ENCODE results near the gene FBXO11.

The FBXO11 gene

DNA sequence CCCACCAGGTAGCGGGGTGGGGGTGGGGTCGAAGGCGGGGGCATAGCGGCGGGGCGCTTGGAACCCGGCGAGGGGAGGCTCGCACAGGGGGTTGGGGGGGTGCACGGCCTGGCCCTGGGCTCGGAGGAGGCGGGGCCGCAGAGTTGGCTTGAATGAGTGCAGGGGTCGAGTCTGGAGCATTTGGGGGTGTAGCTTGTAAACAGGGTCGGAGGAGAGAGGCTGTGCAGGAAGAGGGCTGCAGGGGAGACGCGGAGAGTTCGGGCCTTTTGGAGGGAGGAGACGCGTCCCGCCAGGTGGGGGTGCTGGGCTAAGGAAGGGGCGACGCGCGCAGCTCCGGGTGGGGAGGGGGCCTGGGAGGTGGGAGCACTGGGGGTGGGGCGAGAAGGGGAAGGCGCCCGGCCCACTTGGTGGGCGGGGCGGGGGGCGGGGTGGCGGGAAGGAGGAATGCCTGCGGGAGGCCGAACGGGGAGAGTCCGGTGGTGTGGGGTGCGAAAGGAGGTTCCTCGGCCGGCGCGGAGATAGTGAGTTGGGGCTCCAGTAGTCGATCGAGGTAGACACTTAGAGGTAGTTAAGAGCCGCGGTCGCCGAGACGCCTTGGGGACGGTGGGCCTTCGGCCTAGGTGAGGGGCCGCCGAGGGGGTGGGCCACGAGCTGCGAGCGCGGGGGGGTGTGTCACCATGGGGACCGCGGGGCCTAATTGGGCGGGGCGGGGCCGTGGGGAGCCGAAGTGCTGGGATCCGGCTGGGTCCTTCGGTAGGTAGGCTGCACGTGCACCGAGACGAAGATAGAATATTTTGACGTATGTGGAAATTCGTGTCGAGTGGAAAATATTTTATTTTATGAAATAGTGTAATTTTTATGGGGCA is 122.6 kb downstream of the FBXO11 start:
- DNase-seq (ENCODE audit: low read depth in 2 of 2) = peak; percentile 50 to 52

DNA sequence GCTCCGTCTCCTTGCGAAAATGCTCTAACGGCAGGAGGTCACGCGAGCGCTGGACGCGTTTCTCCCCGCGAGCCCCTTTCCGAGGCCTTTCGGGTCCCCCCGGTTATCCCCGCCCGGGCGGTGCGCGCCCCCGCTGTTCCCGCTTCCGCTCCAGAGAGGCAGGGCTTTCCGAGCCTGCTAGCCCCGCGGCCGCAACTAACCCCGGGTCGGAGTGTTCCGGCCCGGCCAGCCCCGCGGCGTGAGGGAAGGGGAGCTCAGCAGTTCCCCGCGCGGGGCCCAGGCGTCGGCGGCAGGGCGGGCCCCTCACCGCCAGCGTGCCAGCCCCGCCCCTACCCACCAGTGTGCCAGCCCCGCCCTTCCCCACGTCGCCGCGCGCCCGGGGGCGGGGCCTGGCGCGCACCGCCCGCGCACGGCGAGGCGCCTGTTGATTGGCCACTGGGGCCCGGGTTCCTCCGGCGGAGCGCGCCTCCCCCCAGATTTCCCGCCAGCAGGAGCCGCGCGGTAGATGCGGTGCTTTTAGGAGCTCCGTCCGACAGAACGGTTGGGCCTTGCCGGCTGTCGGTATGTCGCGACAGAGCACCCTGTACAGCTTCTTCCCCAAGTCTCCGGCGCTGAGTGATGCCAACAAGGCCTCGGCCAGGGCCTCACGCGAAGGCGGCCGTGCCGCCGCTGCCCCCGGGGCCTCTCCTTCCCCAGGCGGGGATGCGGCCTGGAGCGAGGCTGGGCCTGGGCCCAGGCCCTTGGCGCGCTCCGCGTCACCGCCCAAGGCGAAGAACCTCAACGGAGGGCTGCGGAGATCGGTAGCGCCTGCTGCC is 123.4 kb downstream of the FBXO11 start, which contains the start of gene MSH6:
Gene MSH6 (plus strand): TSS at position 475 of the 815 bp plus-strand sequence. CDS start 89 bp downstream, at position 564.
- DNase-seq (ENCODE audit: low read depth in 2 of 2) = peak; percentile 72 to 82

DNA sequence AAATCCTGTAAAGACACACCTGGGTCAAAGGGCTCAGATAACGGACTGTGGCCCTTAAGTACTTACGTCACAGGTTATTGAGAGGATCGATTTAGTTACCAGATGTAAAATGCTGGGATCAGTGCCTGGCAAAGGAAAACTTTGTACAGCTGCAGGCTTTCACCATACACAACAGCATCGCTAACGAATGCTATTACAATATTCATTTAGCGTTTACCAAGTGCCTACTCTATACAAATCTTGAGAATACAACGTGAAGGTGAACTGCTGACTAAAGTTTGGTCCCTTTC is 124.0 kb downstream of the FBXO11 start:
- DNase-seq (ENCODE audit: low read depth in 2 of 2) = no peak

DNA sequence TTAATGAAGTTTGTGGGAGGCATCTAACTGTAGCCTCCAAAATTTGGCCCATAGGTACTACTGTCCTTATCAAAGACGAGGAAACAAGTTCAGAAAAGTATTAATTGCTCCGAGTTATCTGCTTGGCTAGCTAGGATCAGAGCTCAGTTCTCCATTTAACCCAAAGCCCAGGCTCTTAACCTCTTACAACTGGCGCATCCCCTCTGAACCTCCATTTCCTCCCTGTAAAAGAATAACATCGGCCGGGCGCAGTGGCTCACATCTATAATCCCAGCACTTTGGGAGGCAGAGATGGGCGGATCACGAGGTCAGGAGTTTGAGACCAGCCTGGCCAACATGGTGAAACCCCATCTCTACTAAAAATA is 126.9 kb downstream of the FBXO11 start:
- no peak for DNase-seq (ENCODE audit: low read depth in 2 of 2)

DNA sequence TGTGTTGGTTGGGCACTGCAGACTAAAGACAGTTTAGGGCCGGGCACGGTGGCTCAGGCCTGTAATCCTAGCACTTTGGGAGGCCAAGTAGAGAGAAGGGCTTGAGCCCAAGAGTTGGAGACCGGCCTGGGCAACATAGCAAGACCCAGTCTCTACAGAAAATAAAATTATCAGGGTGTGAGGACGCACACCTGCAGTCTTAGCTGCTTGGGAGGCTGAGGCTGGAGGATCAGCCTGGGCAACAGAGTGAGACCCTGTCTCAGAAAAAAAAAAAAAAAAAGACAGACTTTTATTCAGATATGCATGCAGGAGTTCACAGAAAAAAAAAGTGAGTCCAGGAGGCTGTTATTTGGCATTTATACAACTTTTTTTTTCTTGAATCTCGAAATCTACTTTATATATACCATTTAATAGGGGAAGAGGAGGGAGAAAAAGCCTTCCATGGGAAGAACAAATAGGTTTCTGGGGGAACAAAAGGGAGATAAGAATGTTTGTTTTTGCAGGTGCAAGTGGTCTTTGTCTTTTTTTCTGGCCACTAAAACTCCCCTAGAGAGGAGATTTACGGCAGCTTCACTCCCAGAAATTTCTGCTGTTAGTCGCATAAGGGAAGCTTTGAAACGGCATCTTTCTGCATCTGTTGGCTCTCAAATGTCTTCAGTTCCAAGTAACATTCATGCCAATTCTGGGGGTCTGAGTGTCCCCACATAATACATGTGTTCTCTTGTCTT is 127.4 kb downstream of the FBXO11 start:
- DNase-seq (ENCODE audit: low read depth in 2 of 2) = no peak

DNA sequence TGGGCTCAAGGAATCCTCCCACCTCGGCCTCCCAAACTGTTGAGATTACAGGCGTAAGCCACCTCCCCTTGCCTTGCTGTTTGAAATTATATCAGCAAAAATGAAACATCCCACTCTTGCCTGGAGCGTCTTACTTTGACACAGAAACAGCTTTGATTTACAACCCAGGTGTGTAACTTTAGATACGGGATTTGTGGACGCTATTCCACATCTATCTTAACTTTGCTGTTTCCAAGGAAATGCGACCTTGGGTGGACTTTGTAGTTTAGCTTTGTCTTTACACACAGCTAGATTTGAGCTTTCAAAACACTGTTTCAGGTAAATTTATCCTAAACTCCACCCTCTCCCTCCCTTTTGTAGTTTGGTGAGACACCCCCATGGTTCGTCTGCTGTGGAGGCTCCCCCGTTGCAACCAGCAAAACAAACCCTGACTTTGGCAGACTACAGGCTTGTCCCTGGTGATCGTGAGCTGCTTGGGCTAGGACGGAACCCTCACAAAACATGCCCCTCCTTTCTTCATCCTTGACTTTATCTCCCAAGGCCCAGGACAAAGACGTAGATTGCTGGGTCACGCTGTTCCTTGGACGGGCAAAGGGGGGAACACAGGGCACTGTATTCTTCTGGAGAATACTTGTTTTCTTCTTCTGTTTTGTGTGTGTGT is 128.9 kb downstream of the FBXO11 start:
- no peak for DNase-seq (ENCODE audit: low read depth in 2 of 2)

DNA sequence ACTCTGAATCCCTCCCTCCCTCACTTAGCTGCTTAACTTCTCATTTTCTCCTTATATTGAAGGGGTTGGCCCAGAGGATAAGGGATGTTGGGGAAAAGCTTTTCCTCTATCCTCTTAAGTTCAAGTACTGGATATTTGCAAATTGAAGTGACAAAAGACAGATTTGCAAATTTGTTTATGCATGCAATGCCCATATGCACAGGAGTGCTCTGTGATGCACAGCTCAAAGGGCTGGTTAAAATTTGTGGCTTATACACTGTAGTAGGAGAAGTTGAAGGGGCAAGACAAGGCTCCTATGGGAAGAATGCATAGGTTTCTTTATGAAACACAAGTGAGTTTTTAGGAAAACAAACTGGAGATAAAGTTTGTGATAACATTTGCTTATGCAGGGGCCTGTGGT is 131.7 kb downstream of the FBXO11 start:
- DNase-seq (ENCODE audit: low read depth in 2 of 2) = no peak

DNA sequence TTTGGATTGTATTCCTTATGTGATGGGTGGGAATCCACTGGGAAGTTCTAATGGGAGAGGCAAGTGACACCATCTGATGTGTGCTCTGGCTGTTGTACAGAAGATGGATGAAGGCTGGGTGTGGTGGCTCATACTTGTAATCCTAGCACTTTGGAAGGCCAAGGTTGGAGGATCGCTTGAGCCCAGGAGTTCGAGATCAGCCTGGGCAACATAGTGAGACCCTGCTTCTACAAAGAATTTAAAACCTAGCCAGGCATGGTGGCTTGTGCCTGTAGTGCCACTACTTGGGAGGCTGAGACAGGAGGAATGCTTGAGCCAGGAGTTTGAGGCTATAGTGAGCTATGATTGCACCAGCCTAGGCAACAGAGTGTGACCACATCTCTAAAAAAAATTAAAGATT is 134.0 kb downstream of the FBXO11 start:
- DNase-seq (ENCODE audit: low read depth in 2 of 2) = no peak

DNA sequence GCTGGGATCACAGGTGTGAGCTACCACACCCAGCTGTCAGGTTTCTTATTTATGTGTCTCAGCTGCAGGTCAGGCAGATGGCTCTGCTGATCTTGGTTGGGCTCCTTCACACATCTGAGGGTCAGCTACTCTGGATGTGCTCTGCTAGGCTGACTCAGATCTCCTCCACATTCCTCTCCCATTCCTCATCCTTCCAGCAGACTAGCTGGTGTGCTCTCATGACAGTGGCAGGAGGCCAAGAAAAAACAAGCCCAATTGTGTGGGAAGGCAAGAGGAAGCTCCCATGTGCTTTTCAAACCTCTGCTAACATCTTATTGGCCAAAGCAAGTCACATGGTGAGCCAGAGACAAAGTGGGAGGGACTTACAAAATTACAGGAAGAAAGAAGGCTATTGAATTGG is 135.1 kb downstream of the FBXO11 start:
- DNase-seq (ENCODE audit: low read depth in 2 of 2) = no peak

DNA sequence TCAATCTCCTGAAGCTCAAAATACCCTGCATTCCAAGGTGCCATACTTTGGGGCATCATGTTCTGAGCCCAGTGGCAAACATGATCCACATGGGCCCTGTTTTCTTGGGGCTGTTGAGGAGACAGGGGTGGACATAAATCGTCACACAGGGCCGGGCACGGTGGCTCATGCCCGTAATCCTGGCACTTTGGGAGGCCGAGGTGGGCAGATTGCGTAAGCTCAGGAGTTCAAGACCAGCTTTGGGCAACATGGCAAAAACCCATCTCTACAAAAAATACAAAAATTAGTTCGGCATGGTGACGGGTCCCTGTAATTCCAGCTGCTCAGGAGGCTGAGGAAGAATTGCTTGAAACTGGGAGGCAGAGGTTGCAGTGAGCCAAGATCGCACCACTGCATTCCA is 137.0 kb downstream of the FBXO11 start:
- no peak for DNase-seq (ENCODE audit: low read depth in 2 of 2)

DNA sequence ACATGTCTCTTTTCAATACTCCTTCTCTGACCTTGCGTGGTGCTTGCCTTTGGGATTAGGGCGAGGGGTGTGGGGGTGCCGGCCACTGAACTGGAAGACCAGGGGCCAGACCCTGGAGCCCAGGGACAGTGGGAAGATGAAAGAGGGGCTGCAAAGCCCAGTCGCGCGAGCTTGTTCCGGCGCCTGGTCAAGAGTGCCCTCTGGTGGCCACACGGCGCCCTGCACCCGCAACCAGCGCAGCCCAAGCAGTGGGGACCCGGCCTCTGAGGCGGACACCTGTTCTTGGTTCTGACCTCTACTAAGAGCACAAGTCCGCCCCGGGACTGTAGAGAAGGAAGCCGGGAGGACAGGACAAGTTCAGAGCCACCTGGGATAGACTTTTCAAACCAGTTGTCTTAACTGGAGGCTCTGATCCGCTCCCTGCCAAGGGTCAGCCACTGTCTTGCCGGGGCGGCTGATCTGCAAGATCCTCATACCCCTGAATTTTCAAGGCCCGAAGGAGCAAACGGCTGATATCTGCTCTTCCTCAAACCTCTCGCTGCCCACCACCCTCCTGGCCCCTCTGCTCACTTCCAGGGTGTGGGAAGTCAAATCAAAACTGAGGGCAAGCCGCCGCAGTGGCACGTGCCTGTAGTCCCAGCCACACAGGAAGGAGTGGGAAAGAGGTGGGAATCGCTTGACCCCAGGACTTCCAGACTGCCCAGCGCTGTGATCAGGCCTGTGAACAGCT is 138.3 kb downstream of the FBXO11 start:
- DNase-seq (ENCODE audit: low read depth in 2 of 2) = peak; percentile 25 to 63

DNA sequence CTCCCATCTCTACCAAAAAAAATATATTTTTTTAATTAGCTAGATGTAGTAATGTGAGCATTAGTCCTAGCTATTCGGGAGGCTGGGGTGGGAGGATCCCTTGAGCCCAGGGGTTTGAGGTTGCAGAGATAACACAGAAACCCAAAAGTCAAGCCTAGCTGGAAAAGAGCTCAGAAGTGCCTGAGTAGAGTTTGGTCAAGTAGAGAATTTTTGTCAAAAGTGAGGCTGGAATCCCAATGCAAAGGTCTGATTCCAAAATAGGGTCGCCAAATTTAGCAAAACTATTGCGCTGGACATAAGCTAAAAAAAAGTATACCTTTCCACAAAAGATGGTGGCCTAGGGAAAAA is 138.8 kb downstream of the FBXO11 start:
- no peak for DNase-seq (ENCODE audit: low read depth in 2 of 2)

DNA sequence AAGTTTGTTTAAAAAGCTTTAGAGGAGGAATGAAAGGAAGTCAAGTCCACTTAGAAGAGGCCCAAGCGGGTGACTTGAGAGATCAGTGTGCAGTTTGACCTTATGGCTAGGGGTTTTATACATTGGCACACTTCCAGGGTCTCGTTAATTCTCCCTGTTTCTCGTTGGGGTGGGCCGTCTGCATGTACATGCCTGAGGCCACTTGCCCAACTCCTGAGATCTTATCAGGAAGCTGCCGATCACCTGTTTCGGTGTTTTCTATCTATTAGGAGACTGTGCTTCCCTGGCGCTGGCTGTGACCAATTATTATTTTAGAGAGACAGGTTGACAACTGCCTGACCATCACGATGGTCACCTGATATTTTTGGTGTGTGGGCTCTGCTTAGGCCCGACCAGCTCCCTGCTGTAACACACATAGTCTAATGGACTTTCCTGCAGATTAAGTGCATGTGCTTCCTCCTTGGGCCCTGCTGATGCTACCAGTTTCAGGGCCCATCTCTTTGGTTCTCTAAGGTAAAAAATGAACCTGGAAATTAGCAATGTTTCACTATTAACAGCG is 154.4 kb downstream of the FBXO11 start:
- DNase-seq (ENCODE audit: low read depth in 2 of 2) = no peak

DNA sequence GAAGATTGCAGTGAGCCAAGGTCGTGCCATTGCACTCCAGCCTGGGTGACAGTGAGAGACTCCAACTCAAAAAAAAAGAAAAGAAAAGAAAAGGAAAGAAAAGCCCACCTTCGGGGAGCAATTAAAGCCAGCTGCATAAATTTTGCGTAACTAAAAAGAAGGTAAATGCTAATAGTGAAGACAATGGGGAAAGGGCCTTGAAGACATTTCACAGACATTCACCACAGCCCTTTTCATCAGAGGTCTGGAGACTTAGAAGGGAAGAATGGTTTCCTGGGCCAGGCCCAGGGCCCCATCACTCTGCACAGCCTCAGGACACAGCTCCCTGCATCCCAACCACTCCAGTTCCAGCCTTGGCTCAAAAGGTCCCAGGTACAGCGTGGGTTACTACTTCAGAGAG is 158.4 kb downstream of the FBXO11 start:
- no peak for DNase-seq (ENCODE audit: low read depth in 2 of 2)

DNA sequence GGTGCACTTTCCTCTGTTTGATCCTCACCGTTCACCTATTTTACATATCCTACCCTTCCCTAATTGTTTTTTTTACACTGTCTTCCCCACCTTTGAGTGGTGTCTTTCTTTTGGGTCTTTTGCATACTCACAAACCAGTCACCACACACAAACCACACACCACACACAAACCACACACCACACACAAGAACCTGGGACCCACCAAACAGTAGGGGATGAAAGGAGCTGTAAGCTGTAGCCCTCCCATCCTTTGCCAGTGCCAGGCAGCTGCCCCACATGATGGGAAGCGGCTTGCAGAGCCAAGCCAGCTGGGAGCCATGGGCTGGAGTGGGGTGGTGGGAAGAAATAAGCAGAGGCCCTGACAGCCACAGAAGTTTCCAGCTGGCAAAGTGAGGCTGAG is 162.2 kb downstream of the FBXO11 start:
- no peak for DNase-seq (ENCODE audit: low read depth in 2 of 2)

DNA sequence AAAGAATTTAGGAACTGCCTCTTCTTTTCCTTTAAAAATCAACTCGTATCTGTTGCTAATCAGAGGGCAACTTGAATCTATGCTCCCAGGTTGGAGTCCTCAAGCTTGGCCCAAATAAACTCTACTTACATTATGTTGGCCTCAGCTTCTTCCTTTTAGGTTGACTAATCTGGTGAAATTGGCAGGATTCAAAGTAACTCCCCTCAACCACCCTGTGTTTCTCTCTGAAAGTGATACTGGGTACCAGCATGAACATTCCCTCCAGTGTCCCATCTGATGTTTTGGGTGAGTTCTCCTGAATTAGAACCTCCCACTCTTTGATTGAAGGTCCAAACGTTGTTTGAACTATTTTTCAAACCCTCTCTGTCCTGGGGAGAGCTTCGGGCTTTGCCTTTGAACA is 164.7 kb downstream of the FBXO11 start:
- no peak for DNase-seq (ENCODE audit: low read depth in 2 of 2)

DNA sequence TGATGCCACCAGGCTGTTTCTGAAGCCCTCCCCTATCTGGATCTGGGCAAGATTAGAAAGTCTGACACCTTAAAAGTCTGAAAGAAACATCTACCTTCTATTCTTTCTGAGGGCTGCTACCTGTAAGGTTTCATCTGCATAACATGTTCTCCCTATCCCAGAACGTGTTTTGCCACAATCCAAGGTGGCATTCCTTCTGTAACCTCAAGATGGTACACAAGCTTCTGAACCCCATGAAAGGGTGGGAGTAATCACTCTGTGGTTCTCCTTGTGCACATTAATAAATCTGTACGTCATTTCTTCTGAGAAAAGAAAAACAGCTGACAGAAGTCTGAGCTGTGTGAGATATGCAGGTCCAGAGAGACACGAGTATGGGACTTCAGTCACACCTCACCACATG is 165.2 kb downstream of the FBXO11 start:
- DNase-seq (ENCODE audit: low read depth in 2 of 2) = no peak

All from stimulated activated CD4-positive, alpha-beta T cell treated with anti-CD3 and anti-CD28 coated beads, Interleukin-15, amount 100 ng/mL, for 48 hours (primary cell).